ENCODE data around the gene PDCD1.

The PDCD1 gene

GRCh38 chr2:241900251-241901017, 41.7 kb upstream of the PDCD1 start:
- ATAC-seq (ENCODE audit: low read depth) (no peak), DNase-seq (ENCODE audit: low spot score in 2 of 2) (no peak)
- Mint-ChIP-seq H3K27ac (no peak overlapping the region), H3K4me3 (no peak overlapping the region), H3K9me3 (no peaks in the 10 kb centered on the region), H3K36me3 (peaks cover 4% of the 10 kb centered on the region), H3K4me1 (peaks cover 2% of the 10 kb centered on the region), H3K27me3 (no peaks in the 10 kb centered on the region)

GRCh38 chr2:241898463-241899270, 40.0 kb upstream of the PDCD1 start:
- H3K27me3 Mint-ChIP-seq = no peaks in the 10 kb centered on the region
- H3K4me1 Mint-ChIP-seq = peaks cover 2% of the 10 kb centered on the region
- DNase-seq (ENCODE audit: low spot score in 2 of 2) (no peak), ATAC-seq (ENCODE audit: low read depth) (no peak)
- H3K27ac Mint-ChIP-seq = no peak overlapping the region
- H3K4me3 Mint-ChIP-seq = no peak overlapping the region
- peaks cover 4% of the 10 kb centered on the region for H3K36me3 Mint-ChIP-seq
- no peaks in the 10 kb centered on the region for H3K9me3 Mint-ChIP-seq

- H3K9me3 Mint-ChIP-seq = no peaks in the 10 kb centered on the region
- peaks cover 4% of the 10 kb centered on the region for H3K36me3 Mint-ChIP-seq
- ATAC-seq (ENCODE audit: low read depth) (no peak), DNase-seq (ENCODE audit: low spot score in 2 of 2) (no peak)
- peak overlapping the region; percentile 62 for H3K27ac Mint-ChIP-seq
- H3K4me3 Mint-ChIP-seq = no peak overlapping the region
- H3K27me3 Mint-ChIP-seq = no peaks in the 10 kb centered on the region
- peaks cover 2% of the 10 kb centered on the region for H3K4me1 Mint-ChIP-seq
These were observed 38.7 kb upstream of the PDCD1 start for GRCh38 chr2:241897231-241897916.

- Mint-ChIP-seq H3K36me3 (peaks cover 4% of the 10 kb centered on the region), H3K27me3 (no peaks in the 10 kb centered on the region), H3K27ac (peak overlapping the region; percentile 62), H3K9me3 (no peaks in the 10 kb centered on the region), H3K4me1 (peaks cover 2% of the 10 kb centered on the region), H3K4me3 (no peak overlapping the region)
- no peak for DNase-seq (ENCODE audit: low spot score in 2 of 2)
- ATAC-seq (ENCODE audit: low read depth) = no peak
These were observed 38.1 kb upstream of the PDCD1 start for GRCh38 chr2:241896746-241897201.

- no peak for ATAC-seq (ENCODE audit: low read depth)
- no peaks in the 10 kb centered on the region for H3K9me3 Mint-ChIP-seq
- no peak for DNase-seq (ENCODE audit: low spot score in 2 of 2)
- H3K4me1 Mint-ChIP-seq = peaks cover 2% of the 10 kb centered on the region
- peak overlapping the region; percentile 45 for H3K27ac Mint-ChIP-seq
- H3K27me3 Mint-ChIP-seq = no peaks in the 10 kb centered on the region
- H3K36me3 Mint-ChIP-seq = peaks cover 6% of the 10 kb centered on the region
- H3K4me3 Mint-ChIP-seq = no peak overlapping the region
These were observed 37.3 kb upstream of the PDCD1 start for GRCh38 chr2:241895712-241896641.

- DNase-seq (ENCODE audit: low spot score in 2 of 2) (no peak), ATAC-seq (ENCODE audit: low read depth) (no peak)
- no peaks in the 10 kb centered on the region for H3K9me3 Mint-ChIP-seq
- H3K27me3 Mint-ChIP-seq = no peaks in the 10 kb centered on the region
- H3K4me3 Mint-ChIP-seq = no peak overlapping the region
- H3K27ac Mint-ChIP-seq = no peak overlapping the region
- H3K4me1 Mint-ChIP-seq = peaks cover 2% of the 10 kb centered on the region
- peaks cover 6% of the 10 kb centered on the region for H3K36me3 Mint-ChIP-seq
These were observed 36.7 kb upstream of the PDCD1 start for GRCh38 chr2:241895427-241895711.

GRCh38 chr2:241894681-241895426, 36.2 kb upstream of the PDCD1 start:
- Mint-ChIP-seq H3K27me3 (no peaks in the 10 kb centered on the region), H3K4me1 (peaks cover 2% of the 10 kb centered on the region), H3K4me3 (no peak overlapping the region), H3K9me3 (no peaks in the 10 kb centered on the region), H3K36me3 (peaks cover 6% of the 10 kb centered on the region), H3K27ac (no peak overlapping the region)
- DNase-seq (ENCODE audit: low spot score in 2 of 2) (no peak), ATAC-seq (ENCODE audit: low read depth) (no peak)

- H3K27me3 Mint-ChIP-seq = no peaks in the 10 kb centered on the region
- H3K36me3 Mint-ChIP-seq = peaks cover 8% of the 10 kb centered on the region
- no peak overlapping the region for H3K4me3 Mint-ChIP-seq
- peaks cover 1% of the 10 kb centered on the region for H3K9me3 Mint-ChIP-seq
- ATAC-seq (ENCODE audit: low read depth) (no peak), DNase-seq (ENCODE audit: low spot score in 2 of 2) (no peak)
- peaks cover 4% of the 10 kb centered on the region for H3K4me1 Mint-ChIP-seq
- no peak overlapping the region for H3K27ac Mint-ChIP-seq
These were observed 35.5 kb upstream of the PDCD1 start for GRCh38 chr2:241894056-241894641.

- Mint-ChIP-seq H3K9me3 (peaks cover 2% of the 10 kb centered on the region), H3K36me3 (peaks cover 6% of the 10 kb centered on the region), H3K4me1 (peaks cover 7% of the 10 kb centered on the region), H3K4me3 (no peak overlapping the region), H3K27ac (no peak overlapping the region), H3K27me3 (no peaks in the 10 kb centered on the region)
- ATAC-seq (ENCODE audit: low read depth) = no peak
- no peak for DNase-seq (ENCODE audit: low spot score in 2 of 2)
These were observed 34.6 kb upstream of the PDCD1 start for GRCh38 chr2:241893265-241893664.

GRCh38 chr2:241892299-241893137, 33.8 kb upstream of the PDCD1 start:
- H3K27me3 Mint-ChIP-seq = no peaks in the 10 kb centered on the region
- H3K27ac Mint-ChIP-seq = no peak overlapping the region
- H3K4me1 Mint-ChIP-seq = peaks cover 12% of the 10 kb centered on the region
- ATAC-seq (ENCODE audit: low read depth) (no peak), DNase-seq (ENCODE audit: low spot score in 2 of 2) (no peak)
- peaks cover 10% of the 10 kb centered on the region for H3K36me3 Mint-ChIP-seq
- H3K9me3 Mint-ChIP-seq = peaks cover 2% of the 10 kb centered on the region
- no peak overlapping the region for H3K4me3 Mint-ChIP-seq

- DNase-seq (ENCODE audit: low spot score in 2 of 2) = no peak
These were observed 33.2 kb upstream of the PDCD1 start for GRCh38 chr2:241891988-241892298.

GRCh38 chr2:241891315-241891987, 32.8 kb upstream of the PDCD1 start:
- Mint-ChIP-seq H3K36me3 (peaks cover 14% of the 10 kb centered on the region), H3K4me1 (peaks cover 15% of the 10 kb centered on the region), H3K27ac (no peak overlapping the region), H3K4me3 (no peak overlapping the region), H3K9me3 (peaks cover 2% of the 10 kb centered on the region), H3K27me3 (no peaks in the 10 kb centered on the region)
- no peak for ATAC-seq (ENCODE audit: low read depth)
- DNase-seq (ENCODE audit: low spot score in 2 of 2) = no peak

More at GRCh38 chr2:241891988-241892298, 33.2 kb upstream of the PDCD1 start:
- no peak for ATAC-seq (ENCODE audit: low read depth)
- H3K27me3 Mint-ChIP-seq = no peaks in the 10 kb centered on the region
- H3K9me3 Mint-ChIP-seq = peaks cover 2% of the 10 kb centered on the region
- no peak overlapping the region for H3K4me3 Mint-ChIP-seq
- H3K4me1 Mint-ChIP-seq = peaks cover 14% of the 10 kb centered on the region
- H3K27ac Mint-ChIP-seq = no peak overlapping the region
- peaks cover 12% of the 10 kb centered on the region for H3K36me3 Mint-ChIP-seq

Data from memory B cell (primary cell).